ENCODE data around the gene ARHGAP22.
"Not testable (repeated sequence)": the region's sequence is repeated elsewhere in the genome, so short reads cannot be mapped to it uniquely, and the experiment has no call there.

The ARHGAP22 gene

GRCh38 chr10:48446785-48447184 lies 158.1 kb downstream of the ARHGAP22 start:
- no peak for DNase-seq

GRCh38 chr10:48445932-48446331 lies 158.9 kb downstream of the ARHGAP22 start:
- DNase-seq, result no peak

- peak in 1 of 2 experiments; percentile 17 for DNase-seq
Measured at GRCh38 chr10:48444861-48445841, 159.7 kb downstream of the ARHGAP22 start.

- DNase-seq, result peak in 1 of 2 experiments; percentile 24
Measured at GRCh38 chr10:48444266-48444665, 160.6 kb downstream of the ARHGAP22 start.

GRCh38 chr10:48442809-48443177 lies 162.1 kb downstream of the ARHGAP22 start:
- no peak for DNase-seq

- DNase-seq, result no peak
Measured at GRCh38 chr10:48442090-48442808, 162.6 kb downstream of the ARHGAP22 start.

GRCh38 chr10:48440771-48441170 lies 164.1 kb downstream of the ARHGAP22 start:
- DNase-seq, result no peak

GRCh38 chr10:48439581-48440041 lies 165.3 kb downstream of the ARHGAP22 start:
- DNase-seq, result no peak

GRCh38 chr10:48439031-48439430 lies 165.8 kb downstream of the ARHGAP22 start:
- DNase-seq, result no peak

- no peak for DNase-seq
Measured at GRCh38 chr10:48437546-48437945, 167.3 kb downstream of the ARHGAP22 start.

- no peak for DNase-seq
Measured at GRCh38 chr10:48431871-48432270, 173.0 kb downstream of the ARHGAP22 start.

GRCh38 chr10:48430402-48430993 lies 174.4 kb downstream of the ARHGAP22 start:
- no peak for DNase-seq

- DNase-seq, result no peak
Measured at GRCh38 chr10:48429309-48429708, 175.6 kb downstream of the ARHGAP22 start.

- DNase-seq, result no peak
Measured at GRCh38 chr10:48428896-48429295, 176.0 kb downstream of the ARHGAP22 start.

- DNase-seq, result no peak
Measured at GRCh38 chr10:48423884-48424283, 181.0 kb downstream of the ARHGAP22 start.

GRCh38 chr10:48421862-48422261 lies 183.0 kb downstream of the ARHGAP22 start:
- DNase-seq, result not testable (repeated sequence)

GRCh38 chr10:48419714-48420113 lies 185.2 kb downstream of the ARHGAP22 start:
- DNase-seq, result no peak

- no peak for DNase-seq
Measured at GRCh38 chr10:48418189-48418788, 186.6 kb downstream of the ARHGAP22 start.

- no peak for DNase-seq
Measured at GRCh38 chr10:48417374-48417773, 187.5 kb downstream of the ARHGAP22 start.

- no peak for DNase-seq
Measured at GRCh38 chr10:48416584-48417232, 188.2 kb downstream of the ARHGAP22 start.

- no peak for DNase-seq
Measured at GRCh38 chr10:48414778-48415177, 190.1 kb downstream of the ARHGAP22 start.

- no peak for DNase-seq
Measured at GRCh38 chr10:48414160-48414559, 190.7 kb downstream of the ARHGAP22 start.
